Stimulated activated CD4-positive, alpha-beta T cell treated with anti-CD3 and anti-CD28 coated beads, Interleukin-12 subunit alpha, Interleukin-12 subunit beta, amount 100 ng/mL, for 48 hours (primary cell): Measurements from ENCODE around the gene ZNF735.
A peak's percentile ranks its signal among the peaks of the same experiment; 100 is the strongest.
"Not testable (repeated sequence)": the region's sequence is repeated elsewhere in the genome, so short reads cannot be mapped to it uniquely, and the experiment has no call there.

ENCODE experiments used
- DNase-seq, 3 donors: peaks; one replicate each; pipeline ENCODE4 v3.0.0-alpha.2; 2020; ENCODE audit warnings: low read depth in 2 of 3, low spot score in 1 of 3

The ZNF735 gene

GRCh38 chr7:64206903-64207302 lies at the start of gene ZNF735:
Gene ZNF735 (plus strand): TSS chr7:64207203. CDS start chr7:64207203, 0 bp downstream.
- no peak for DNase-seq

DNA sequence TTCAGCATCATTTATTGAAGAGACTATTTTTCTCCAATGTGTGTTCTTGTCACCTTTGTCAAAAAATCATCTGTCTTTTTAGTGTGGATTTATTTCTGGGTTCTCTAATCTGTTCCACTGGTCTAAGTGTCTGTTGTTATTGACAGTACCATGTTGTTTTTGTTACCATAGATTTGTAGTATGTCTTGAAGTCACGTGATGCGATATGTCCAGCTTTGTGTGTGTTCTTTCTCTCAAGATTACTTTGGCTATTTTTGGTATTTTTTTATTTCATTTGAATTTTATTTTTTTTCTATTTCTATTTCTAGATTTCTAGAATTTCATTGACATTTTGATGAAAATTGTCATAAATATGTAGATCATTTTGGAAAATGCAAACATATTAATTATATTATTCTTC lies 36.0 kb upstream of the ZNF735 start:
- not testable (repeated sequence) for DNase-seq

GRCh38 chr7:64174328-64174727 lies 32.7 kb upstream of the ZNF735 start:
- DNase-seq = no peak

DNA sequence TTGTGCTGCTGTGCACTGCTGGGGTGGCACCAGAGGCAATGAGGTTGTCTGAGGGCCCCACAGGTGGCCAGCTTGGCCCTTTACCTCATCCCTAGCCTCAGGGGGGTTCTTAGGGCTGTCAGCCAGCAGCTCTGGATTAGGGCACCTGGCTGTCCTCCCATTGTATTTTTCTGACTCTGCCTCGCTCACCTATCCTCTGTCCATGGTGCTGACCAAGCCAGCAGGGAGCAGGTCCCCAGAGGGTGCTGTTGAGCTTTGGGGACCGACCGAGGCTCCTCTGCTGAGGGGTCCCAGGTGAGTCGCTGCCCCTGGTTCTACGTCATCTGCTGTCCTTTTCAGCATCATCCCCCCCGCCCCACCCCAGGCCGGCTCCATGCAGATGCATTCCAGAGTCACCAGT lies 32.1 kb upstream of the ZNF735 start:
- no peak for DNase-seq

DNA sequence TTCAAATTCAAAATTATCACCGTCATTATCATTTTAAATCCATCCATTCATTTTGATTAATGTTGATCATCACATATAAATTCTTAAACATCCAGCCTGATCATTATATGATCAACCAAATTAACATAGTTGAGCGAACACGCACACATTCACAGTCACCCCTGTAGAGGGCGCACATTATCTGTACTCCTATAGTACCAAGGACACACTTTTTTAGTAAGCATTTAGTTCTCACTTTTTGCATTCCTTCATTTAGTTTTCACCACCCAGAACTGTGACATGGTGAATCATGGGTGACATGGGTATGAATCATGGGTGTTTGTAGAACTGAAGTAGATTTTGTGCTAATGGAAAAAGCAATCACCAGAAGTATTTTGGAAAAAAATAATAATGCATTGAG lies 26.0 kb upstream of the ZNF735 start:
- peak in 1 of 3 donors; percentile 1 for DNase-seq

GRCh38 chr7:64181586-64181985 lies 25.4 kb upstream of the ZNF735 start:
- no peak for DNase-seq

DNA sequence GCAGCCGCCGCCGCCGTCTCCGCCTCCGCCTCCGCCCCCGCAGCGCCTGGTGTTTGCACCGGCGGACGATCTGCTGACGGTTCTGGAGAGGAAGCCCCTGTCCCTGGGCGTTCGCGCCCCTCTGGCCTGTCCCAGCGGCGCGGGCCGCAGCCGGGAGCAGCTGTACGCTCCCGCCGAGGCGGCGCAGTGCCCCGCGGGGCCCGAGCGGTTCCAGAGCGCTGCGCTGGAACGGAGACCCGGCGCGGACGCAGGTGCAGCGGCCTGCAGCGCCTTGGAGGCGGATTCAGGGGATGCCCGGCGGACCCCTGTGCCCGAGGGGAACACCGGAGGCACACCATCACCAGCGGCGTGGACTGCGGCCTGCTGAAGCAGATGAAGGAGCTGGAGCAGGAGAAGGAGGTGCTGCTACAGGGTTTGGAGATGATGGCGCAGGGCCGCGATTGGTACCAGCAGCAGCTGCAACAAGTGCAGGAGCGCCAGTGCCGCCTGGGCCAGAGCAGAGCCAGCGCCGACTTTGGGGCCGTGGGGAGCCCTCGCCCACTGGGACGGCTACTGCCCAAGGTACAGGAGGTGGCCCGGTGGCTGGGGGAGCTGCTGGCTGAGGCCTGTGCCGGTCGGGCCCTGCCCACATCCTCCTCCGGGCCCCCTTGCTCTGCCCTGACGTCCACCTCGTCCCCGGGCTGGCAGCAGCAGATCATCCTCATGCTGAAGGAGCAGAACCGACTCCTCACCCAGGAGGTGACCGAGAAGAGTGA lies 24.8 kb upstream of the ZNF735 start:
- no peak for DNase-seq

DNA sequence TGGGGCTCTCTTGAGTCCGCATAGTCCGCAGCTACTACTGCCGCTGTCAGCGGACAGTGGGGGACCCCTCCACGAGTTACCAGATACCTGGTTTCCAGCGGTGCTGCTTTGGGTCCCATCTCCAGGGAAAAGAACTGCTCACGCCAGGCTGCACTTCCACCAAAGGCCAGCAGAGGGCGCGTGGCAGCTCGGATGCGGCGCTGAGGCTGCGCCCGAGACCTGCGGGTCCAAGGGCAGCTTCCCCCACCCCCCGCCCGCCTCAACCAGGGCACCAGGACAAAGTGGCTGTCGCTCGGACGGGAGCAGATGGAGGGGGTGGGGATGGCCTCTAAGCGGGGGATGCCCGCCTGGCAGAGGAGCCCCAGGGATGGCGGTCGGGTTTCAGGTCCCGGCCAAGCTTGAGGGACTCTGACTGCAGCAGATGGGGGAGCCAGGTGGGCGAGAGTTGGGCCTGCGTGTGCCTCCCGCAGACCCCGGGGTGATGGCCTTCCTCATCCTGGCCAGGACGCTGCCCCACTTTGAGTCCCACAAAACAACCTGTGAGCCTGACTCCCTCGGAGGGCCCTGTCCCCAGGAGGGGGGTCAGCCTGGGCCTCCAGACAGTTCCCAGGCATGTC lies 23.8 kb upstream of the ZNF735 start:
- DNase-seq = peak; percentile 7 to 39 (median 22)

DNA sequence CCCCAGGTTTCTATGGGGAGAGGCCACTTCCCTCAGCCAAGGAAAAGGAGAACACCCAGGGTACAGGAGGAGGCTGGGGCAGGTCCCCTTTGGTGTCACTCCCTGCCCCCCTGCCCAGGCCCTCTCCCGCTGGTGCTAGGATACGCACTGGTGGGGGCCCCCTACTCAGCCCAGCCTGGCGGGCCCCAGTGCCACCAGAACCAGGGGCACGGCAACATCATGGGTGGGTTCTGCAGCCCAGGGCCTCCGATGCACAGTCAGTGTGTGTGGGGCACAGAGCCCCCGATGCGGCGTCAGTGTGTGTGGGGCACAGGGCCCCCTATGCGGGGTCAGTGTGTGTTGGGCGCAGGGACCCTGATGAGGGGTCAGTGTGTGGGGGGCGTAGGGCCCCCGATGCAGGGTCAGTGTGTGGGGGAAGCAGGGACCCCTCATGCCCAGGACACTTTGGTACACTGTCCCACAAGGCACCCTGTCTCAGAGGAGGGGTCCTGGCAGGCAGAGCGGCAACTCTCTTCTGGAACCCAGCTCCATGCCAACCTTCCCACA lies 23.1 kb upstream of the ZNF735 start:
- no peak for DNase-seq

DNA sequence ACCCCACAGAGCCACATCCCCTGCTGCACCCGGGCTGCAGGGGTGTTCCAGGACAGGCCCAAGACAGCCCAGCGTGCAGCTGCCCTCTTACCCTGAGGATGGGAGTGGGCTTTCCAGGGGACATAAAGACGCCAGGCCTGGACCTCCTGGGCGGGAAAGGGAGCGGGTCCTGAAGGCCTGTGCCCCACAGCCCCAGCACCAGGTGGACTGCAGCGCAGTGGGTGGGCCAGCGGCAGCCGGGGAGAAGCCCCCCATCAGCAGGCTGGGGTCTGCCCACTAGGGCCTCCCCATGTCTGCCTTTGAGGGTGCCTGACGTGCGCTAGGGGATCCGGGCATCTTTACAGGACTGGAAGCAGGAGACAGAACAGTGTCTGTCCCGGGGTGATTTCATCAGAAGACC lies 22.6 kb upstream of the ZNF735 start:
- no peak for DNase-seq

DNA sequence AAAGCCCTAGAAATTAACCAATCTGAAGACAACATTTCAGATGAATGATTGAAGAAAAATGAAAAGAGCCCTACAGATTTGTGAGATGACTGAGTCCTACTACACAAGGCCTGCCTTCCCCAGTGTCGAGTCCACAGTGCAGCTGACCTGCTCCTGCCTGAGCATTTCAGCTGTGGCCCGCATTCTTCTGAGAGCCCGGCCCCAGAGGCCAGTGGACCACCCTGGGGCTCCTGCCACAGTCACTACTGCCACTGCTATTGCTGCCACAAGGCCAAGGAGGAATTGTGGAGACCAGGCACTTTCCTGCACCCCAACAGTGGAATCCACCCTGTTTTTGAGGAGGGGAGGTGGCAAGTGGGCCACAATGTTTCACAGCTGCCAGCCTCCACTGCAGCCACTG lies 19.6 kb upstream of the ZNF735 start:
- DNase-seq = no peak

DNA sequence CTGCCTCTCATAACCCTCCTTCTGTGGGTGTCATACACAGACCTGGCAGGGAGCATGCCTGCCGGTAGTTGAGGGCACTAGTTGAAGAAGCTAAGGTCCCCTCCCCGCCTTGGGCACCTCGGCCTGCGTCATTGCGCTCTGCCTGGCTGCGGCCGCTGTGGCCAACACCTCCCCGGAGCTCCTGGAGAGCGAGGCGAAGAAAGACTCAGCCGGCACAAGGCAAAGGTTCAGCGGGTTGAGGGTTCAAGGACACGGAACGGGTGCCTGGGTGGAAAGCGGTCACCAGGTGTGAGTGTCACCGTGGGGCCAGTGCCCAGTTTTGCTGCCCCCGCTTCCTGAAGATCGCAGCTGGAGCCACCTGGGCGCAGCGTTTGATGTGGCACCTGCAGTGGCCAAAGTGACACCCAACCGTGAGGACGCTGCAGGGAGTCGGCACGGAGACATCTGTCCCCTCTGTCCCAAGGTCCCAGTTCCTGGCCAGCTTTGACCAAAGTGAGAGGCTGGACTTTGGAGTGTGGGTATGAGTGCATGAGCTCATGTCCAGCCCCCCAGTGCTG lies 14.8 kb upstream of the ZNF735 start:
- no peak for DNase-seq

GRCh38 chr7:64192775-64193174 lies 14.2 kb upstream of the ZNF735 start:
- DNase-seq = no peak

DNA sequence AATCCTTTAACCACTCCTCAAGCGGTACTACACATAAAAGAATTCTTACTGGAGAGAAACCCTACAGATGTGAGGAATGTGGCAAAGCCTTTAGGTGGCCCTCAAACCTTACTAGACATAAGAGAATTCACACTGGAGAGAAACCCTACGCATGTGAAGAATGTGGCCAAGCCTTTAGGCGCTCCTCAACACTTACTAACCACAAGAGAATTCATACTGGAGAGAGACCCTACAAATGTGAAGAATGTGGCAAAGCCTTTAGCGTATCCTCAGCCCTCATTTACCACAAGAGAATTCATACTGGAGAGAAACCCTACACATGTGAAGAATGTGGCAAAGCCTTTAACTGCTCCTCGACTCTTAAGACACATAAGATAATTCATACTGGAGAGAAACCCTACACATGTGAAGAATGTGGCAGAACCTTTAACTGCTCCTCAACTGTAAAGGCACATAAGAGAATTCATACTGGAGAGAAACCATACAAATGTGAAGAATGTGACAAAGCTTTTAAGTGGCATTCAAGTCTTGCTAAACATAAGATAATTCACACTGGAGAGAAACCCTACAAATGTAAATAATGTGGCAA lies 12.8 kb downstream of the ZNF735 start:
- not testable (repeated sequence) for DNase-seq

GRCh38 chr7:64223366-64223765 lies 16.4 kb downstream of the ZNF735 start:
- no peak for DNase-seq

DNA sequence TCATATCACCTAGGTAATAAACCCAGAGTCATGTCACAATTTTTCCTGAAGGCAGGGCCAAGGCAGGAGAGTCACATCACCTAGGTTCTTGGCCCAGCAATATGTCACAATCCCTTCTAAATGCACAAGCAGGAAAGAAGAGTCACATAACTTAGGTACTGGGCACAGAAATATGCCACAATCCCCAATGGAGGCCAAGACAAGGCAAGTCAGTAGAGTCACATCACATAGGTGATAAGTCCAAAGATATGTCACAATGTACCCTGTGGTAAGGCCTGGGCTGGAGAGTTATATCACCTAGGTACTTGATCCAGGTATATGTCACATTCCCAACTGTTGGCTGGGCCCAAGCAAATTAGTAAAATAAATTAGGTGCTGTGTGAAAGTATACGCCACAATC lies 21.2 kb downstream of the ZNF735 start, which contains the start of gene ZNF679:
Gene ZNF679, plus strand, starts transcription at position 301 of the 400 bp plus-strand sequence. CDS start 20,644 bp downstream, outside the sequence.
- DNase-seq = not testable (repeated sequence)

DNA sequence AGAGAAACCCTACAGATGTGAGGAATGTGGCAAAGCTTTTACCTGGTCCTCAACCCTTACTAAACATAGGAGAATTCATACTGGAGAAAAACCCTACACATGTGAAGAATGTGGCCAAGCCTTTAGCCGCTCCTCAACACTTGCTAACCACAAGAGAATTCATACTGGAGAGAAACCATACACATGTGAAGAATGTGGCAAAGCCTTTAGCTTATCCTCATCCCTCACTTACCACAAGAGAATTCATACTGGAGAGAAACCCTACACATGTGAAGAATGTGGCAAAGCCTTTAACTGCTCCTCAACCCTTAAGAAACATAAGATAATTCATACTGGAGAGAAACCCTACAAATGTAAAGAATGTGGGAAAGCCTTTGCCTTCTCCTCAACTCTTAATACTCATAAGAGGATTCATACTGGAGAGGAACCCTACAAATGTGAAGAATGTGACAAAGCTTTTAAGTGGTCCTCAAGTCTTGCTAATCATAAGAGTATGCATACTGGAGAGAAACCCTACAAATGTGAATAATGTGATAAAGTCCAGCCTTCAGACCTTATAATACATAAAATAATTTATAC lies 59.4 kb downstream of the ZNF735 start:
- DNase-seq = no peak
